ENCODE data around the gene WRAP73. TPM values are rescaled to one million over a fixed set of nuclear protein-coding genes. Genes with fewer than 3 reads are reported as not detected.

Gene WRAP73
- total RNA-seq, 1 donor from 2014 or later: 19.0 TPM

GRCh38 chr1:3611170-3612019 is 38.5 kb downstream of the WRAP73 start, which contains the start of gene MEGF6:
Gene MEGF6, minus strand, starts transcription at chr1:3611508. Its CDS starts 240 bp downstream, at chr1:3611268.
- peak; percentile 97 for DNase-seq (ENCODE audit: low spot score)
- H3K4me1 Mint-ChIP-seq (ENCODE audit: unreplicated experiment): peaks cover 59% of the 10 kb centered on the region
- peaks cover 6% of the 10 kb centered on the region for H3K27me3 Mint-ChIP-seq (ENCODE audit: unreplicated experiment)
- no peaks in the 10 kb centered on the region for H3K9me3 Mint-ChIP-seq (ENCODE audit: unreplicated experiment)
- no peak for TF ChIP-seq CTCF (IDR thresholded peaks at IDR 0.05; ENCODE audit: unreplicated experiment)
- H3K27ac Mint-ChIP-seq (ENCODE audit: unreplicated experiment): peak within 1 kb of the TSS; percentile 76
- H3K36me3 Mint-ChIP-seq (ENCODE audit: low read depth, unreplicated experiment): peaks cover 11% of the 10 kb centered on the region
- peak within 1 kb of the TSS; percentile 98 for H3K4me3 Mint-ChIP-seq (ENCODE audit: unreplicated experiment)

- Mint-ChIP-seq H3K27ac (ENCODE audit: unreplicated experiment) (peak overlapping the region; percentile 76), H3K4me3 (ENCODE audit: unreplicated experiment) (peak overlapping the region; percentile 98), H3K9me3 (ENCODE audit: unreplicated experiment) (no peaks in the 10 kb centered on the region), H3K36me3 (ENCODE audit: low read depth, unreplicated experiment) (peaks cover 7% of the 10 kb centered on the region), H3K27me3 (ENCODE audit: unreplicated experiment) (peaks cover 6% of the 10 kb centered on the region), H3K4me1 (ENCODE audit: unreplicated experiment) (peaks cover 51% of the 10 kb centered on the region)
- no peak for DNase-seq (ENCODE audit: low spot score)
- TF ChIP-seq CTCF (IDR thresholded peaks at IDR 0.05; ENCODE audit: unreplicated experiment): no peak
Measured at GRCh38 chr1:3610527-3611169, 39.3 kb downstream of the WRAP73 start.

- Mint-ChIP-seq H3K36me3 (ENCODE audit: low read depth, unreplicated experiment) (peaks cover 7% of the 10 kb centered on the region), H3K4me3 (ENCODE audit: unreplicated experiment) (peak overlapping the region; percentile 98), H3K27me3 (ENCODE audit: unreplicated experiment) (peaks cover 6% of the 10 kb centered on the region), H3K9me3 (ENCODE audit: unreplicated experiment) (no peaks in the 10 kb centered on the region), H3K27ac (ENCODE audit: unreplicated experiment) (peak overlapping the region; percentile 76), H3K4me1 (ENCODE audit: unreplicated experiment) (peaks cover 47% of the 10 kb centered on the region)
- no peak for DNase-seq (ENCODE audit: low spot score)
- no peak for TF ChIP-seq CTCF (IDR thresholded peaks at IDR 0.05; ENCODE audit: unreplicated experiment)
Measured at GRCh38 chr1:3609769-3610526, 40.0 kb downstream of the WRAP73 start.

GRCh38 chr1:3609016-3609768 is 40.7 kb downstream of the WRAP73 start:
- Mint-ChIP-seq H3K36me3 (ENCODE audit: low read depth, unreplicated experiment) (peaks cover 7% of the 10 kb centered on the region), H3K27me3 (ENCODE audit: unreplicated experiment) (peaks cover 6% of the 10 kb centered on the region), H3K4me3 (ENCODE audit: unreplicated experiment) (peak overlapping the region; percentile 98), H3K4me1 (ENCODE audit: unreplicated experiment) (peaks cover 39% of the 10 kb centered on the region), H3K9me3 (ENCODE audit: unreplicated experiment) (no peaks in the 10 kb centered on the region), H3K27ac (ENCODE audit: unreplicated experiment) (peak overlapping the region; percentile 10)
- no peak for TF ChIP-seq CTCF (IDR thresholded peaks at IDR 0.05; ENCODE audit: unreplicated experiment)
- no peak for DNase-seq (ENCODE audit: low spot score)

All from endothelial cell (in vitro differentiated cells).